Camera-type eye (tissue), 1 donor: ENCODE results near the gene CCDC187. TPM values are rescaled to one million over a fixed set of nuclear protein-coding genes. Genes with fewer than 3 reads are reported as not detected.

Source experiments
- total RNA-seq: library from RNA; depleted of rRNA; stranded (reverse); fragments of >200 nt; gene quantifications from one replicate; pipeline ENCODE4 v1.2.3, GENCODE V29; 2014

CCDC187 gene
- 0.66 TPM for total RNA-seq

GRCh38 chr9:136303825-136304416 is at the start of gene CCDC187:
CCDC187 (minus strand) TSS chr9:136304094; CDS start chr9:136303830, 264 bp downstream.

GRCh38 chr9:136327304-136327974 is 23.5 kb upstream of the CCDC187 start, which contains the start of gene GPSM1:
GPSM1 (plus strand) TSS chr9:136327539; CDS start chr9:136327696, 157 bp downstream.

GRCh38 chr9:136245219-136246150 is 58.4 kb downstream of the CCDC187 start, which contains the start of gene QSOX2:
QSOX2 (minus strand) TSS chr9:136245812; CDS start chr9:136245803, 9 bp downstream.

GRCh38 chr9:136204838-136205706 is 98.8 kb downstream of the CCDC187 start, which contains the start of gene LHX3:
LHX3 (minus strand) TSS chr9:136205128; CDS start chr9:136205012, 116 bp downstream.

Other genes starting within 250 kb of the CCDC187 start
- 9.8 TPM for gene NACC2, start 208.8 kb downstream of the CCDC187 start, total RNA-seq
- 23.4 TPM for gene TMEM250, start 185.2 kb downstream of the CCDC187 start, total RNA-seq
- 18.5 TPM for gene LHX3, start 99.0 kb downstream of the CCDC187 start, total RNA-seq
- gene QSOX2, start 58.3 kb downstream of the CCDC187 start, total RNA-seq: 20.5 TPM
- gene GPSM1, start 23.4 kb upstream of the CCDC187 start, total RNA-seq: 98.5 TPM
- 4.3 TPM for gene DNLZ, start 59.6 kb upstream of the CCDC187 start, total RNA-seq
- 7.9 TPM for gene CARD9, start 69.6 kb upstream of the CCDC187 start, total RNA-seq
- gene SNAPC4, start 96.1 kb upstream of the CCDC187 start, total RNA-seq: 14.7 TPM
- gene ENTR1, start 106.5 kb upstream of the CCDC187 start, total RNA-seq: 25.7 TPM
- gene PMPCA, start 106.6 kb upstream of the CCDC187 start, total RNA-seq: 53.7 TPM
- 11.9 TPM for gene INPP5E, start 135.8 kb upstream of the CCDC187 start, total RNA-seq
- 53.3 TPM for gene SEC16A, start 178.9 kb upstream of the CCDC187 start, total RNA-seq
- 156 TPM for gene NOTCH1, start 242.0 kb upstream of the CCDC187 start, total RNA-seq